Measurements from ENCODE around the gene CDH12. TPM values are rescaled to one million over a fixed set of nuclear protein-coding genes. Genes with fewer than 3 reads are reported as not detected.

The CDH12 gene
- total RNA-seq, 1 donor from 2014 or later = 0.09 TPM

GRCh38 chr5:21711866-21712758, 1141.0 kb downstream of the CDH12 start:
- DNase-seq (ENCODE audit: low spot score) = no peak

GRCh38 chr5:21709770-21710169, 1143.4 kb downstream of the CDH12 start:
- DNase-seq (ENCODE audit: low spot score) = no peak

- no peak for DNase-seq (ENCODE audit: low spot score)
These were observed 1148.0 kb downstream of the CDH12 start for GRCh38 chr5:21704974-21705668.

GRCh38 chr5:21701317-21701716, 1151.8 kb downstream of the CDH12 start:
- DNase-seq (ENCODE audit: low spot score) = no peak
